Measurements from ENCODE around the gene ITGB4. TPM values are rescaled to one million over a fixed set of nuclear protein-coding genes. Genes with fewer than 3 reads are reported as not detected.
A peak's percentile ranks its signal among the peaks of the same experiment; 100 is the strongest.

ITGB4 gene
- total and polyA plus RNA-seq, 2 of the 13 experiments (the other 11 are each of a cell fraction or from before 2014, with no cell fraction given): 6.9 to 14.5 TPM

DNA sequence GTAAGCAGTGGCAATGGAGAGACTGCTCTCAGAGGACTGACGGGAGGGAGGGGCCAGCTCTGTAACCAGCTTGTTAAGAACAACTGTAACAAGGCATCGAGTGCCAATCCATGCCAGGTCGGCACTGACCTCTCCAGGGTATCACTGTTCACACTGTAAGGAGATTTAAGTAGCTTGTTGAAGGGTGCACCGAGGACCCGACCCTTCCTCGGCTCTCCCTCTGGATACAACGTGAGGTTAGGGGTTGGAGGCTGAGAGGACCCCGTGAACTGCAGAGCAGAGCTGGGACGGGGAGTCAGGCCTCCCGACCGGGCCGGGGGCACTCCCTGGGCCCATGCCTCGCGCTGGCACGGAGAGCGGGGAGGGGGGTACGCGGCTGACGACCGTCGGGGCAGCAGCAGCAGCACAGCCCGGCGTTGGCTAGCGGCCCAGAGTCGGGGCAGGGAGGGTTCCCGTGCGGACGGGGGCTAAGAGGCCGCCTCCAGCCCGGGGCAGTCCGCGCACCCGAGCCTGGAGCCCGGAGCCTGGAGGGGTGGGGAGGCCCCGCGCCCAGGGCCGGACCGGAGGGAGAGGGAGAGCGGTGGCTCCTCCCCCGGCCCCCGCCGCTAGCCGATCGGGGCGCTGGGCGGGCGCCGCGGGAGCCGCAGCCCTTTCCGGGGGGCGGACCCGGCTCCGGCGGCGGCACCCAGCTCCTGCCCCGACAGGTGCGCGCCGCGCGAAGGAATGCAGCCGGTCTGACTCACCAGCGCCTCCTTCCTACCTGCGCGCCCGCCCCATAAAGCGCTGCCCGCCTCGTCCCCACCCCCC lies at the start of gene ITGB4 (continued):
- TF ChIP-seq SKI (IDR thresholded peaks at IDR 0.05; ENCODE audit: partially characterized antibody) (no peak), ZNF746 (CRISPR knock-in tag; IDR thresholded peaks at IDR 0.05) (no peak), PHF20 (CRISPR knock-in tag; IDR thresholded peaks at IDR 0.05) (no peak), ZNF274 (CRISPR knock-in tag; IDR thresholded peaks at IDR 0.05) (no peak), ZNF563 (CRISPR knock-in tag; IDR thresholded peaks at IDR 0.05) (no peak), SRSF9 (IDR thresholded peaks at IDR 0.05; ENCODE audit: borderline replicate concordance, insufficient read depth, low read depth, low read length, poor library complexity, severe bottlenecking) (no peak), BRCA1 (CRISPR knock-in tag; IDR thresholded peaks at IDR 0.05) (no peak), SOX5 (CRISPR knock-in tag; IDR thresholded peaks at IDR 0.05; ENCODE audit: borderline replicate concordance) (no peak), FLYWCH1 (CRISPR knock-in tag; IDR thresholded peaks at IDR 0.05) (no peak), ZKSCAN5 (CRISPR knock-in tag; IDR thresholded peaks at IDR 0.05) (no peak), MAFF (IDR thresholded peaks at IDR 0.05; ENCODE audit: low read depth, low read length) (no peak), CEBPG (CRISPR knock-in tag; IDR thresholded peaks at IDR 0.05) (no peak), BRD4 (CRISPR knock-in tag; IDR thresholded peaks at IDR 0.05) (0 out of 2 replicates have a peak, but pooled peaks have one; percentile 47), SIX4 (CRISPR knock-in tag; IDR thresholded peaks at IDR 0.05) (no peak), KLF12 (CRISPR knock-in tag; IDR thresholded peaks at IDR 0.05; ENCODE audit: borderline replicate concordance) (no peak), ZNF451 (CRISPR knock-in tag; IDR thresholded peaks at IDR 0.05) (no peak), ZNF253 (CRISPR knock-in tag; IDR thresholded peaks at IDR 0.05; ENCODE audit: borderline replicate concordance) (no peak), BCL6 (CRISPR knock-in tag; IDR thresholded peaks at IDR 0.05) (no peak), ASH2L (IDR thresholded peaks at IDR 0.05; ENCODE audit: insufficient read length, low read depth, low read length) (no peak), ZNF615 (CRISPR knock-in tag; IDR thresholded peaks at IDR 0.05; ENCODE audit: borderline replicate concordance) (no peak), JUND (CRISPR knock-in tag; IDR thresholded peaks at IDR 0.05) (no peak)
- TF ChIP-seq, protein P1, sequence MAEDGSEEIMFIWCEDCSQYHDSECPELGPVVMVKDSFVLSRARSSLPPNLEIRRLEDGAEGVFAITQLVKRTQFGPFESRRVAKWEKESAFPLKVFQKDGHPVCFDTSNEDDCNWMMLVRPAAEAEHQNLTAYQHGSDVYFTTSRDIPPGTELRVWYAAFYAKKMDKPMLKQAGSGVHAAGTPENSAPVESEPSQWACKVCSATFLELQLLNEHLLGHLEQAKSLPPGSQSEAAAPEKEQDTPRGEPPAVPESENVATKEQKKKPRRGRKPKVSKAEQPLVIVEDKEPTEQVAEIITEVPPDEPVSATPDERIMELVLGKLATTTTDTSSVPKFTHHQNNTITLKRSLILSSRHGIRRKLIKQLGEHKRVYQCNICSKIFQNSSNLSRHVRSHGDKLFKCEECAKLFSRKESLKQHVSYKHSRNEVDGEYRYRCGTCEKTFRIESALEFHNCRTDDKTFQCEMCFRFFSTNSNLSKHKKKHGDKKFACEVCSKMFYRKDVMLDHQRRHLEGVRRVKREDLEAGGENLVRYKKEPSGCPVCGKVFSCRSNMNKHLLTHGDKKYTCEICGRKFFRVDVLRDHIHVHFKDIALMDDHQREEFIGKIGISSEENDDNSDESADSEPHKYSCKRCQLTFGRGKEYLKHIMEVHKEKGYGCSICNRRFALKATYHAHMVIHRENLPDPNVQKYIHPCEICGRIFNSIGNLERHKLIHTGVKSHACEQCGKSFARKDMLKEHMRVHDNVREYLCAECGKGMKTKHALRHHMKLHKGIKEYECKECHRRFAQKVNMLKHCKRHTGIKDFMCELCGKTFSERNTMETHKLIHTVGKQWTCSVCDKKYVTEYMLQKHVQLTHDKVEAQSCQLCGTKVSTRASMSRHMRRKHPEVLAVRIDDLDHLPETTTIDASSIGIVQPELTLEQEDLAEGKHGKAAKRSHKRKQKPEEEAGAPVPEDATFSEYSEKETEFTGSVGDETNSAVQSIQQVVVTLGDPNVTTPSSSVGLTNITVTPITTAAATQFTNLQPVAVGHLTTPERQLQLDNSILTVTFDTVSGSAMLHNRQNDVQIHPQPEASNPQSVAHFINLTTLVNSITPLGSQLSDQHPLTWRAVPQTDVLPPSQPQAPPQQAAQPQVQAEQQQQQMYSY (CRISPR knock-in tag; IDR thresholded peaks at IDR 0.05): no peak
- TF ChIP-seq, protein P2, sequence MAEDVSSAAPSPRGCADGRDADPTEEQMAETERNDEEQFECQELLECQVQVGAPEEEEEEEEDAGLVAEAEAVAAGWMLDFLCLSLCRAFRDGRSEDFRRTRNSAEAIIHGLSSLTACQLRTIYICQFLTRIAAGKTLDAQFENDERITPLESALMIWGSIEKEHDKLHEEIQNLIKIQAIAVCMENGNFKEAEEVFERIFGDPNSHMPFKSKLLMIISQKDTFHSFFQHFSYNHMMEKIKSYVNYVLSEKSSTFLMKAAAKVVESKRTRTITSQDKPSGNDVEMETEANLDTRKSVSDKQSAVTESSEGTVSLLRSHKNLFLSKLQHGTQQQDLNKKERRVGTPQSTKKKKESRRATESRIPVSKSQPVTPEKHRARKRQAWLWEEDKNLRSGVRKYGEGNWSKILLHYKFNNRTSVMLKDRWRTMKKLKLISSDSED (CRISPR knock-in tag; IDR thresholded peaks at IDR 0.05): no peak
- TF ChIP-seq, protein P3, sequence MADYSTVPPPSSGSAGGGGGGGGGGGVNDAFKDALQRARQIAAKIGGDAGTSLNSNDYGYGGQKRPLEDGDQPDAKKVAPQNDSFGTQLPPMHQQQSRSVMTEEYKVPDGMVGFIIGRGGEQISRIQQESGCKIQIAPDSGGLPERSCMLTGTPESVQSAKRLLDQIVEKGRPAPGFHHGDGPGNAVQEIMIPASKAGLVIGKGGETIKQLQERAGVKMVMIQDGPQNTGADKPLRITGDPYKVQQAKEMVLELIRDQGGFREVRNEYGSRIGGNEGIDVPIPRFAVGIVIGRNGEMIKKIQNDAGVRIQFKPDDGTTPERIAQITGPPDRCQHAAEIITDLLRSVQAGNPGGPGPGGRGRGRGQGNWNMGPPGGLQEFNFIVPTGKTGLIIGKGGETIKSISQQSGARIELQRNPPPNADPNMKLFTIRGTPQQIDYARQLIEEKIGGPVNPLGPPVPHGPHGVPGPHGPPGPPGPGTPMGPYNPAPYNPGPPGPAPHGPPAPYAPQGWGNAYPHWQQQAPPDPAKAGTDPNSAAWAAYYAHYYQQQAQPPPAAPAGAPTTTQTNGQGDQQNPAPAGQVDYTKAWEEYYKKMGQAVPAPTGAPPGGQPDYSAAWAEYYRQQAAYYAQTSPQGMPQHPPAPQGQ (CRISPR knock-in tag; IDR thresholded peaks at IDR 0.05; ENCODE audit: borderline replicate concordance): no peak
